Uterus (tissue), 2 donors: ENCODE measurements around the gene FAM3D.

Experiments used
- CTCF ChIP-seq, 4 experiments: fragments of 200-600 bp in 2 of 4; fragments of 450-650 bp in 2 of 4; sonication (generic) in 2 of 4; IDR thresholded peaks; one replicate each; pipeline ENCODE4 v1.5.1; 2016 to 2019; ENCODE audit warnings: antibody characterized with exemption in 4 of 4, mild to moderate bottlenecking in 2 of 4, moderate library complexity in 1 of 4
- POLR2A ChIP-seq, 2 donors: fragments of 450-650 bp; IDR thresholded peaks; one replicate each; pipeline ENCODE4 v1.6.1; 2016; ENCODE audit warnings: antibody characterized with exemption in 2 of 2, mild to moderate bottlenecking in 1 of 2, moderate library complexity in 1 of 2

DNA sequence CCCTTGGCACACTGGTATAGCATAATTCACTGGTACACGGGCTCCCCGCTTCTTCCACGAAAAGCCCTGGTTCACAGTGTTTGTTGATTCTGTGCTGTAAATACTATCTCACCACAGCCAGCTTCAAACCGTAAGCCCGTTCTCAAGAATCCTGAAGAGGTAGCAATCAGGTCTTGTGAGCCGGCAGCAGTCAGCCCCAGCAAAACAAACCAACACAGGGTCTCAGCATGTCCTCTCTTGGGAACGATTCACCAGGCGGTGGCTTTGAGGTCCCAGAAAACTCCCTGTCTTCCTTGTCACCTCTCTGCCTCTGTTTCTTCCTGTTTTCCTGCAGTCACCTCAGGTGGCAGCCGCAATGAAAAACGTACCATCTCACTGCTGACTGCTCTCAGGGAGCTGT lies 19.1 kb upstream of the FAM3D start:
- no peak for TF ChIP-seq POLR2A (IDR thresholded peaks at IDR 0.05)
- TF ChIP-seq CTCF (IDR thresholded peaks at IDR 0.05) = no peak
